ENCODE data around the gene HIVEP3. TPM values are rescaled to one million over a fixed set of nuclear protein-coding genes. Genes with fewer than 3 reads are reported as not detected.

HIVEP3 gene
- total RNA-seq, 2 donors from 2014 or later: 13.3 to 25.0 TPM

GRCh38 chr1:41590331-41590730, 328.4 kb downstream of the HIVEP3 start:
- ATAC-seq (no peak), DNase-seq (ENCODE audit: low spot score in 2 of 2) (no peak)
- no peaks in the 10 kb centered on the region for H3K9me3 Mint-ChIP-seq
- peak overlapping the region in 1 of 2 donors; percentile 77 for H3K27ac Mint-ChIP-seq
- peaks cover 19 to 43% of the 10 kb centered on the region in 2 donors for H3K36me3 Mint-ChIP-seq

- H3K9me3 Mint-ChIP-seq: no peaks in the 10 kb centered on the region
- H3K36me3 Mint-ChIP-seq: peaks cover 27 to 43% of the 10 kb centered on the region in 2 donors
- H3K27ac Mint-ChIP-seq: peak overlapping the region in 1 of 2 donors; percentile 33
- DNase-seq (ENCODE audit: low spot score in 2 of 2) (no peak), ATAC-seq (no peak)
These were observed 329.3 kb downstream of the HIVEP3 start for GRCh38 chr1:41589395-41589794.

DNA sequence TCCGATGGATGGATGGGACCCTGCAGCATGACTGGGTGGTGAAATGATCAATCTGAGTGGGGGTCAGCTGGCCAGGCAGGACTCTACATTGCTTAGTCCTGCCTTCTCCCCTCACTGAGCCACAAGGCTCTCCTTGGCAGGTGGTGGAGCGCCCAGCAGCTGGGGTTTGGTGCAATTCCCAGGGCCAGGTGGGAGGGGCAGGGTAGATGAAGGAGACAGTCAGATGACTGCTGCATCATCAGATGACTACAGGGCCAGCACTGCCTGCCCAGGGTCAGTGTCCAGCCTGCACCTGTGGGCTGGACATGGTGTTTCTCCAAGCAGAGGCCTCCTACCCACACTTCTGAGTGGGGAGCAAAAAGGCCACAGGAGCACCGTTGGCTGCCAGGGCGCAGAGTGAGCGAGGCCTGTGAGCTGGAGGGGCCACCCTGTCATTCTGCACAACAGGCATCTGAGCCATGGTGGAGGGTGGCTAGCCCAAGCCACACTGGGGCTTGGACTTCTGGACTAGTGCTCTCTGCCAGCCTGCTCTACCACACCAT, 330.3 kb downstream of the HIVEP3 start:
- ATAC-seq (no peak), DNase-seq (ENCODE audit: low spot score in 2 of 2) (no peak)
- H3K9me3 Mint-ChIP-seq: no peaks in the 10 kb centered on the region
- H3K27ac Mint-ChIP-seq: no peak overlapping the region
- H3K36me3 Mint-ChIP-seq: peaks cover 37 to 43% of the 10 kb centered on the region in 2 donors

- Mint-ChIP-seq H3K9me3 (no peaks in the 10 kb centered on the region), H3K27ac (peak overlapping the region in 1 of 2 donors; percentile 44), H3K36me3 (peaks cover 42 to 44% of the 10 kb centered on the region in 2 donors)
- no peak for ATAC-seq
- DNase-seq (ENCODE audit: low spot score in 2 of 2): no peak
These were observed 330.9 kb downstream of the HIVEP3 start for GRCh38 chr1:41587791-41588190.

DNA sequence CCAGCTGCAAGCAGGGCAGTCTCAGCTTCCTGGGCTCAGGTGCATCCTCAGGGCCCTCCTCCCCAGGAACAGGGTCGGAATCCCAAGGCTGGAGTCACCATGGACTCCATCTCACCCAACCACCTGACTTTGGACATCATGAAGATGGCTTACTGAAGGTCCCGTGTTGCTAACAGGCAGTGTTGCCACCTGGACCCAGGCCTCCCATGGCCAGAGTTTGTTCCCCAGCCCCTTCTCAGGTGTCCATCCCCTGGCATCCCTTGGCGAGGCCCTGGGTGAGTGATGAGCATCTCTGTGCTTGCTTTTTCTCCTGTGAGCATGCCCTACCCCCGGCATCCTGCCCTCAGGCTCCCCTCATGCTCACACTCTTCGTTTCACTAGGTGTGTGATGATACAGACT, 332.5 kb downstream of the HIVEP3 start:
- ATAC-seq: no peak
- Mint-ChIP-seq H3K27ac (peak overlapping the region in 1 of 2 donors; percentile 20), H3K9me3 (no peaks in the 10 kb centered on the region), H3K36me3 (peaks cover 39 to 40% of the 10 kb centered on the region in 2 donors)
- DNase-seq (ENCODE audit: low spot score in 2 of 2): no peak

GRCh38 chr1:41583658-41584547, 334.8 kb downstream of the HIVEP3 start:
- ATAC-seq: no peak
- Mint-ChIP-seq H3K36me3 (peaks cover 42 to 45% of the 10 kb centered on the region in 2 donors), H3K27ac (peak overlapping the region in 1 of 2 donors; percentile 79), H3K9me3 (no peaks in the 10 kb centered on the region)
- no peak for DNase-seq (ENCODE audit: low spot score in 2 of 2)

- Mint-ChIP-seq H3K36me3 (peaks cover 41 to 45% of the 10 kb centered on the region in 2 donors), H3K9me3 (no peaks in the 10 kb centered on the region), H3K27ac (peak overlapping the region in 1 of 2 donors; percentile 91)
- DNase-seq (ENCODE audit: low spot score in 2 of 2): no peak
- no peak for ATAC-seq
These were observed 335.7 kb downstream of the HIVEP3 start for GRCh38 chr1:41582851-41583657.

- H3K36me3 Mint-ChIP-seq: peaks cover 38 to 41% of the 10 kb centered on the region in 2 donors
- no peak for ATAC-seq
- DNase-seq (ENCODE audit: low spot score in 2 of 2): no peak
- peak overlapping the region in 1 of 2 donors; percentile 91 for H3K27ac Mint-ChIP-seq
- H3K9me3 Mint-ChIP-seq: no peaks in the 10 kb centered on the region
These were observed 336.4 kb downstream of the HIVEP3 start for GRCh38 chr1:41582351-41582750.

DNA sequence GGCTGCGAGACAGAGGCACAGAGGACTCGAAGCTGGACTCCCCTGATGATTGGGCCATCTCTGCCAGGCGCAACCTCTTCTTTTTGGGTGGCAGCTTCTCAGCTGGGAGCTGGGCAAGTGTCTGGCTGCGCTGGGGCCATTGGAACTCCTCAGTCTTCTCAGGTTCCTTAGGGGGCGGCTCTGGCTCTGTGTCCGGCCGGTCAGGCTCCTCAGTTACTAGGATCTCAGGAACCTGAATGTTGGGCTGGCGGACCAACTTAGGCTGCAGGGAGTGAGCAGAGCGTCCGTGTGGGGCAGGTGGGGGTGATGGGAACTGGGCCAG, 336.8 kb downstream of the HIVEP3 start:
- Mint-ChIP-seq H3K36me3 (peaks cover 38 to 41% of the 10 kb centered on the region in 2 donors), H3K27ac (peak overlapping the region; percentile 58 to 82), H3K9me3 (no peaks in the 10 kb centered on the region)
- DNase-seq (ENCODE audit: low spot score in 2 of 2) (no peak), ATAC-seq (no peak)

- ATAC-seq (no peak), DNase-seq (ENCODE audit: low spot score in 2 of 2) (no peak)
- Mint-ChIP-seq H3K9me3 (no peaks in the 10 kb centered on the region), H3K36me3 (peaks cover 35 to 41% of the 10 kb centered on the region in 2 donors), H3K27ac (peak overlapping the region; percentile 58 to 82)
These were observed 337.3 kb downstream of the HIVEP3 start for GRCh38 chr1:41581216-41582003.

DNA sequence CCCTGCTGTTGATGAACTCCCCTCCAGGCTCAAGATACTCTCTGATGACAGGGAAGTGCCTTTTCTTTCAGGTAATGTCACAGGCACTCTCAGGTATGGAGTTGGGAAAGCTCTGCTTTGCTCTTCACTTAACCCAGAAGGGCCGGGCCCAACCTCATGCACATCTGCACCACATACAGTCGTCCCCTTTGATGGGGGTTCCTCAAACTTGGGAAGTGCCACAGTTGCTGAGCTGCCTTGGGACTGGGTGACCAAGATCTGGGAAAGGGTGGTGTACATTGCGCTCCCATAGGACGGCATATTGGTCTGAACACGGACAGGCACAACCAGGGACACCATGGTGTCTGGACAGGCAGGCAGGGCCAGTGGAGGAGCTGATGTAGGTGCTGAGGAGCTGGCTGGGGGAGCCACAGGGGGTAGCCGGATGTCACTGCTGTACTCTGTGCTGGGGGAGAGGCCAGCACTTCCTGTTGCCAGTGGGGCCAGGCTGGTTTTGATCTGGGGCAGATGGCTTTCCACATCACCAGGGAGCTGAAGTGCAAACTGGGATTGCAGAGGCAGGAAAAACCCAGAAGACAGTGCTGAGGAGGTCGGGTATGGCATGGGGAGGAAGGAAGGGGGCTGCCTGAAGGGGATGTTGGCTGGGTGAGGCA, 338.1 kb downstream of the HIVEP3 start:
- no peak for DNase-seq (ENCODE audit: low spot score in 2 of 2)
- ATAC-seq: no peak
- no peaks in the 10 kb centered on the region for H3K9me3 Mint-ChIP-seq
- peak overlapping the region; percentile 58 to 82 for H3K27ac Mint-ChIP-seq
- H3K36me3 Mint-ChIP-seq: peaks cover 37 to 41% of the 10 kb centered on the region in 2 donors

GRCh38 chr1:41580021-41580420, 338.7 kb downstream of the HIVEP3 start:
- DNase-seq (ENCODE audit: low spot score in 2 of 2) (no peak), ATAC-seq (no peak)
- Mint-ChIP-seq H3K9me3 (no peaks in the 10 kb centered on the region), H3K27ac (no peak overlapping the region), H3K36me3 (peaks cover 40% of the 10 kb centered on the region in 2 donors)

GRCh38 chr1:41578712-41579335, 339.9 kb downstream of the HIVEP3 start:
- H3K9me3 Mint-ChIP-seq: no peaks in the 10 kb centered on the region
- H3K36me3 Mint-ChIP-seq: peaks cover 28 to 40% of the 10 kb centered on the region in 2 donors
- ATAC-seq: no peak
- H3K27ac Mint-ChIP-seq: no peak overlapping the region
- DNase-seq (ENCODE audit: low spot score in 2 of 2): no peak

DNA sequence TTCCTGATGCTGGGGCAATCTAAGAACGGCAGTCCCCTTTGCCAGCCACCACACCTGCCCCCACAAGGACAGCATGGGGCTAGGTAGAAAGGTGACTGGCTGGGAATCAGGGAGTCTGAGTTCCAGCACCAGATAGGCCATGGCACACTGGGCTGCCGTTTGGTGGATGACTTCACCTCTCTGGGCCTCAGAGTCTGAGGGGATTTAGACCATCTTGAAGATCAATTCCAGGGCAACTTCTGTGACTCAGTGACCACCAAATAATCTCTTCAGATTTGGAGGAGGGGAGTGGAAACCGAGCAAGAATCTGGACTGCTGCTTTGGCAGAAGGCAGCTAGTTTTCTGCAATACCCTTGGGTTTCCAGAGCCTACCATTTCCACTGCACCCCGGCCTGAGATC, 342.1 kb downstream of the HIVEP3 start:
- H3K36me3 Mint-ChIP-seq: peaks cover 24 to 37% of the 10 kb centered on the region in 2 donors
- no peak for DNase-seq (ENCODE audit: low spot score in 2 of 2)
- no peaks in the 10 kb centered on the region for H3K9me3 Mint-ChIP-seq
- peak in 1 of 2 donors; percentile 27 for ATAC-seq
- peak overlapping the region; percentile 4 to 46 for H3K27ac Mint-ChIP-seq

DNA sequence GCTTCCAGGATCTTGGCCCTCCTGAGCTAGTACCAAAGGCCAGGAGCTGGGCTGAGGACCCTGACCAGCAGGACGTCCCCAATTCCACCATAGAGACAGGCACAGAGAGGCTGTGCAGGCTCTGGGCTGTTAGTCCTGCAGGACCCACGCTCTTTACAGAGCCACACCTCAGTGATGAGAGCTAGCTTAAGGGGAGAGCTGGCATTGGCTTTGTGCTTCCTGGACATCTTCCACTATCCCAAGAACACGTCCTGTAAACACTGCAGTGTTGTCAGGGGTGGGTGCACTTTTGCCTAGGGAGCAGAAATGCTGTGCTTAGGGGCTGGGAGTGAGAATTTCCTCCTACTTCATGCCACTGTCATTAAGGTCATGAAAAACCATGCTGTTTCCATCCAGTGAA, 342.5 kb downstream of the HIVEP3 start:
- DNase-seq (ENCODE audit: low spot score in 2 of 2) (no peak), ATAC-seq (no peak)
- Mint-ChIP-seq H3K27ac (peak overlapping the region in 1 of 2 donors; percentile 4), H3K36me3 (peaks cover 25 to 39% of the 10 kb centered on the region in 2 donors), H3K9me3 (no peaks in the 10 kb centered on the region)
